ENCODE measurements around the gene TAF1.

DNA sequence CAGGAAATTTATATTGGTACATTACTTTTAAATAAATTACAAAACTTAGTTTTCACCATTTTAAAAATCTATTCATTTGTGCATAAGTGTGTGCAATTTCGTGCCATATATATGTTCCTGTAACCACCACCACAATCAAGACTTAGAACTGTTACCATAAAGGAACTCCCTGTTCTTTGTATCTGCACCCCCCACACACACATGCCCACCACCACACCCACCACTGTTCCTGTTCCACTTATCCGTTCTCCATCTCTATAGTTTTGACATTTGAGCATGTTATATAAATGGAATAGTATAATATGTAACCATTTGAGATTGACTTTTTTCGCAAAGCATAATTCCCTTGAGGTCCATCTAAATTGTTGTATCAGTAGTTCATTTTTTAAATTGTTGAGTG, 73.7 kb downstream of the TAF1 start:
- TF ChIP-seq, protein P1, sequence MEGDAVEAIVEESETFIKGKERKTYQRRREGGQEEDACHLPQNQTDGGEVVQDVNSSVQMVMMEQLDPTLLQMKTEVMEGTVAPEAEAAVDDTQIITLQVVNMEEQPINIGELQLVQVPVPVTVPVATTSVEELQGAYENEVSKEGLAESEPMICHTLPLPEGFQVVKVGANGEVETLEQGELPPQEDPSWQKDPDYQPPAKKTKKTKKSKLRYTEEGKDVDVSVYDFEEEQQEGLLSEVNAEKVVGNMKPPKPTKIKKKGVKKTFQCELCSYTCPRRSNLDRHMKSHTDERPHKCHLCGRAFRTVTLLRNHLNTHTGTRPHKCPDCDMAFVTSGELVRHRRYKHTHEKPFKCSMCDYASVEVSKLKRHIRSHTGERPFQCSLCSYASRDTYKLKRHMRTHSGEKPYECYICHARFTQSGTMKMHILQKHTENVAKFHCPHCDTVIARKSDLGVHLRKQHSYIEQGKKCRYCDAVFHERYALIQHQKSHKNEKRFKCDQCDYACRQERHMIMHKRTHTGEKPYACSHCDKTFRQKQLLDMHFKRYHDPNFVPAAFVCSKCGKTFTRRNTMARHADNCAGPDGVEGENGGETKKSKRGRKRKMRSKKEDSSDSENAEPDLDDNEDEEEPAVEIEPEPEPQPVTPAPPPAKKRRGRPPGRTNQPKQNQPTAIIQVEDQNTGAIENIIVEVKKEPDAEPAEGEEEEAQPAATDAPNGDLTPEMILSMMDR (conservative IDR thresholded peaks at IDR 0.05; ENCODE audit: low read length) = no peak
- no peak for TF ChIP-seq EZH2phosphoT487 (IDR thresholded peaks at IDR 0.05; ENCODE audit: borderline replicate concordance, low read depth, low read length)
